Right hindlimb (tissue), 1 donor: ENCODE data around the gene UBE3C.

Experiments used
- DNase-seq: peaks from one replicate; pipeline ENCODE4 v3.0.0-alpha.2; 2018

UBE3C gene

GRCh38 chr7:157299317-157299612, 160.5 kb downstream of the UBE3C start:
- no peak for DNase-seq

- no peak for DNase-seq
These were observed 161.1 kb downstream of the UBE3C start for GRCh38 chr7:157299613-157300368.

- DNase-seq, result peak; percentile 70
These were observed 161.7 kb downstream of the UBE3C start for GRCh38 chr7:157300369-157300825.

GRCh38 chr7:157301610-157302120, 162.9 kb downstream of the UBE3C start:
- no peak for DNase-seq

- DNase-seq, result peak; percentile 58
These were observed 168.4 kb downstream of the UBE3C start for GRCh38 chr7:157306846-157307838.

GRCh38 chr7:157309988-157310668, 171.4 kb downstream of the UBE3C start:
- no peak for DNase-seq

GRCh38 chr7:157310676-157311185, 172.0 kb downstream of the UBE3C start:
- DNase-seq, result no peak

- no peak for DNase-seq
These were observed 174.2 kb downstream of the UBE3C start for GRCh38 chr7:157312941-157313340.

- DNase-seq, result no peak
These were observed 174.9 kb downstream of the UBE3C start for GRCh38 chr7:157313645-157314044.

GRCh38 chr7:157318015-157318706, 179.4 kb downstream of the UBE3C start:
- no peak for DNase-seq
